ENCODE measurements around the gene TSHZ2. TPM values are rescaled to one million over a fixed set of nuclear protein-coding genes. Genes with fewer than 3 reads are reported as not detected.
"Not testable (repeated sequence)": the region's sequence is repeated elsewhere in the genome, so short reads cannot be mapped to it uniquely, and the experiment has no call there.

The TSHZ2 gene
- total RNA-seq, 1 donor from 2014 or later: 0.06 TPM

DNA sequence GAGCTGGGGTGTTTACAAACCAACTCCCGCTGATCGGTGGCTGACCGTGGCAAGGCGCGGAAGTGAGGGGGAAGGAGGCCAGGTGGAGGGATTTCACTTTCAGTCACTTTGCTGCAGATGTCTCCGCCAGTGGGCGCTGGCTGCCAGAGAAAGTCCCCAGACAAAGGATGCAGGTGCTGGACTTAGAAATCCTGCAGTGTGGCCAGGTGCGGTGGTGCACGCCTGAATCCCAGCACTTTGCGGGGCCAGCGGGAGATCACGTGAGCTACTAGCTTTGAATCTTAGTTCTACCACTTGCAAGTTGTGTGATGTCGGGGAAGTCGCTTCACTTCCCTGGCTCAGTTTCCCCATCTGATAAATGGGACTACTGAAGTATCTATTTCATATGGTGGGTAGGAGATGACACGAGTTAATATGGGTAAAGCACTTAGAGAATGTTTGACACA, 441.1 kb downstream of the TSHZ2 start:
- TF ChIP-seq, protein P1, sequence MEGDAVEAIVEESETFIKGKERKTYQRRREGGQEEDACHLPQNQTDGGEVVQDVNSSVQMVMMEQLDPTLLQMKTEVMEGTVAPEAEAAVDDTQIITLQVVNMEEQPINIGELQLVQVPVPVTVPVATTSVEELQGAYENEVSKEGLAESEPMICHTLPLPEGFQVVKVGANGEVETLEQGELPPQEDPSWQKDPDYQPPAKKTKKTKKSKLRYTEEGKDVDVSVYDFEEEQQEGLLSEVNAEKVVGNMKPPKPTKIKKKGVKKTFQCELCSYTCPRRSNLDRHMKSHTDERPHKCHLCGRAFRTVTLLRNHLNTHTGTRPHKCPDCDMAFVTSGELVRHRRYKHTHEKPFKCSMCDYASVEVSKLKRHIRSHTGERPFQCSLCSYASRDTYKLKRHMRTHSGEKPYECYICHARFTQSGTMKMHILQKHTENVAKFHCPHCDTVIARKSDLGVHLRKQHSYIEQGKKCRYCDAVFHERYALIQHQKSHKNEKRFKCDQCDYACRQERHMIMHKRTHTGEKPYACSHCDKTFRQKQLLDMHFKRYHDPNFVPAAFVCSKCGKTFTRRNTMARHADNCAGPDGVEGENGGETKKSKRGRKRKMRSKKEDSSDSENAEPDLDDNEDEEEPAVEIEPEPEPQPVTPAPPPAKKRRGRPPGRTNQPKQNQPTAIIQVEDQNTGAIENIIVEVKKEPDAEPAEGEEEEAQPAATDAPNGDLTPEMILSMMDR (conservative IDR thresholded peaks at IDR 0.05; ENCODE audit: low read depth, low read length): peak; percentile 57
- DNase-seq (ENCODE audit: low read depth): no peak
- no peak overlapping the region for H3K4me3 ChIP-seq (ENCODE audit: low read depth, low read length)

DNA sequence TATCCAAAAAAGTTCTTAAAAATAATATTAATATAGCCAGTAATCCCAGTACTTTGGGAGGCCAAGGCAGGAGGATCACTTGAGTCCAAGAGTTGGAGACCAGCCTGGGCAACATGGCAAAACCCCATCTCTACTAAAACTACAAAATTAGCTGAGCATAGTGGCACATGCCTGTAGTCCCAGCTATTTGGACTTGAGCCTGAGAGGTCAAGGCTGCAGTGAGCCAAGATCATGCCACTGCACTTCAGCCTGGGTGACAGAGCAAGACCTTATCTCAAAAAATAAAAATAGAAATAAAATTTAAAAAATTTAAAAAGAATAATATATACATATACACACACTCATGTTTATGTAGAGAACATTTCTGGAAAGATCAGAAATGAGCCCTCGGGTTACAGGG, 441.7 kb downstream of the TSHZ2 start:
- DNase-seq (ENCODE audit: low read depth); H3K4me3 ChIP-seq (ENCODE audit: low read depth, low read length): not testable (repeated sequence)

DNA sequence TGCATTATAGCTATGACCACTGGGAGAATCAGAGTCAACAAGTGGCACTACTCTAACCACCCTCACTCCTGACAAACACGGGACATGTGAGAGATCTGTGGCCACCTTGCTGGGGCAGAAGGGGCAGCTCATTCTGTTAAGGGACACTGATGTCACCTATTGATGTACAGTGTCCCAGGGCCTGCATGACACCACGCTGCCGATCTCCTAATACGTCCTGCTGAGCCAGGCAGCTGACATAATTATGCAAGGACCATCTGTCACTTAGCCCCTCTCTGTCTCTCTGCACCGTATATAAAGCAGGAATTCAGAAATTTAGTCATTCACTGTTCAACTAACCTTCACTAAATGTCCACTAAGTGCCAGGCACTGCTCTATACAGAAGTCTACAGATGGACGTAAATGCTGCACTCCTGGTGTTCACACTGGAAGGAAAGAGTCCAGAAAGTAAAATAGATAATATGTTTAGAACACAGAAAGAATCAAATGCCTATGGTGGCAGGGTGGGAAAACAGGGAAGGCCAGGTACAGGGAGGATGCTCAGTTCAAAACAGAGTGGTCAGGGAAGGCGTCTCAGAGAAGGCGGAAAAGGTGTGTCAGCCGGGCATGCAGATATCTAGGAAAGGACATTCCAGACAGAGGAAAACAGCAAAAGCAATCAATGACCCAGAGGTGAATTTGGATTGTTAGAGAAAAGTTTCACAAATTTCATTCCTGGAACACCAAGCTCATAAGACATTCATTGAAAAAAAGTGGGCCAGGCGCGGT, 447.7 kb downstream of the TSHZ2 start:
- H3K4me3 ChIP-seq (ENCODE audit: low read depth, low read length): no peak overlapping the region
- TF ChIP-seq, protein P1 (conservative IDR thresholded peaks at IDR 0.05; ENCODE audit: low read depth, low read length): no peak
- no peak for DNase-seq (ENCODE audit: low read depth)

DNA sequence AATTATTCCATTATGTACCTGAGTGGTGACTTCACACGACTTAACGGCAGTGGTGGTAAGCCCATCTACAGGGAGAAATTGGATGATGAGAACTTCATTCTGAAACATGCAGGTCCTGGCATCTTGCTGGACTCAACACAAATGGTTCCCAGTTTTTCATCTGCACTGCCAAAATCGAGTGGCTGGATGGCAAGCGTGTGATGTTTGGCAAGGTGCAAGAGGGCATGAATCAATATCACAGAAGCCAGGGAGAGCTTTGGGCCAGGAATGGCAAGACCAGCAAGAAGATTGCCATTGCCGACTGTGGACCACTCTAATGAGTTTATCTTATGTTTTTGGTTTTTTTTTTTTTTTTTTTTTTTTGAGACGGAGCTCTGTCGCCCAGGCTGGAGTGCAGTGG, 449.2 kb downstream of the TSHZ2 start:
- DNase-seq (ENCODE audit: low read depth): no peak
- H3K4me3 ChIP-seq (ENCODE audit: low read depth, low read length): no peak overlapping the region
- TF ChIP-seq, protein P1 (conservative IDR thresholded peaks at IDR 0.05; ENCODE audit: low read depth, low read length): no peak

DNA sequence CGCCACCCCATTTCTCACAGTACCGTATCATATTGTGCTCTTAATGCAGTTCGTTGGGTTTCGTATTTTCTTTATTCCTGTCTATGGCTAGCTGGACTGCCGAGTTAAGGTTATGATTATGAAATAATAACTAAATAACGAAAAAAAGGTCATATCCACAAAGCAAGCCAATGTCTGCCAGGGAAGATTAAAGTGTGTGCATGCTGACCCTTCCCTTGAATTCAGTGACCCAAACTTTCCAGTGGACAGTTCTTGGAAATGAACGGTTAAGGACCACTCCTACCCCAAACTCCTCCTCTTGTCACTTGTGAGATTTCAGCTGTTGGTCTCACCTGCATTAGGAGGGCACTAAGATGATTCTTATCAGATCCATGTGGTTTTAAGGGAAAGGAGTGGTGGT, 449.9 kb downstream of the TSHZ2 start:
- TF ChIP-seq, protein P1 (conservative IDR thresholded peaks at IDR 0.05; ENCODE audit: low read depth, low read length): no peak
- no peak for DNase-seq (ENCODE audit: low read depth)
- H3K4me3 ChIP-seq (ENCODE audit: low read depth, low read length): no peak overlapping the region

DNA sequence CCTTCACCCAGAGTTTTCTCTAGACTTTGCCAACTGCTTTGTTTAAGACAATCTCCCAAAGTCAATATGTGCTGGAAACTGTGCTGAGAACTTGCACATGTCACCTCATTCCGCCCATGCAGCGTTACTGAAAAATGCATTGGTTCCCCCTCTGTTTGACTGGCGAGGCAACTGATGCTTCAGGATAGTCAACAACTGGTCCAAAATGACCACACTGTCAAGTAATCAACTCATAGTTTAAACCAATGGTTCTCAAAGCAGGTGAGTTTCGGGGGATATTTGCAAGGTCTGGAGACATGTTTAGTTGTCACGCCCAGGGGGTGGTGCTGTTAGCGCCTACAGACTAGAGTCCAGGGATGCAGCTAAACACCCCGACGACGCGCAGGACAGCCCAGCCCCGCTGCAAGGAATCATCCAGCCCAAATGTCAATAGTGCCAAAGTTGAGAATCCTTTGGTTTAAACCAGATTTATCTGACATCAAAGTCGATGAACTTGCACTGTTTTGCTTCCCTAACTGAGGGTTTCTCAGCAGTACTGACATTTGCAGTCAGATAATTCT, 451.5 kb downstream of the TSHZ2 start:
- DNase-seq (ENCODE audit: low read depth): no peak
- TF ChIP-seq, protein P1 (conservative IDR thresholded peaks at IDR 0.05; ENCODE audit: low read depth, low read length): no peak

DNA sequence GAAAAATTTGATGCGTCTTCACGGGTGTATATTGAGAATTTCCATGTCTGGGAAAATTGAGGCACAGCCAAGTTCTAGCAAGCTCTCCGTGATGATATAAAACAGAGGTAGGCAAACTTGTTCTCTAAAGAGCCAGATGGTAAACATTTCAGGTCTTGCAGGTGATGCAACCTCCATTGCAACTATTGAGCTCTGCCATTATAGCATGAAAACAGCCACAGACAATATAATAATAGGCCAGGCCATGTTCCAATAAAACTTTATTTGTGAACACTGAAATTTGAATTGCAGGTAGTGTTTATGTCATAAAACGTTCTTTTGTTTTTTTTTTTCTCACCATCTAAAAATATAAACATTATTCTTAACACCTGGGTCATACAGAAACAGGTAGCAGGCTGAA, 453.3 kb downstream of the TSHZ2 start:
- H3K4me3 ChIP-seq (ENCODE audit: low read depth, low read length): no peak overlapping the region
- DNase-seq (ENCODE audit: low read depth): no peak
- TF ChIP-seq, protein P1 (conservative IDR thresholded peaks at IDR 0.05; ENCODE audit: low read depth, low read length): no peak

More for the DNA sequence above, 451.5 kb downstream of the TSHZ2 start:
- no peak overlapping the region for H3K4me3 ChIP-seq (ENCODE audit: low read depth, low read length)
